Measurements from ENCODE around the gene HOXD13.

HOXD13 gene

GRCh38 chr2:176114120-176114929, 21.8 kb downstream of the HOXD13 start:
- Histone ChIP-seq H3K4me3 (ENCODE audit: insufficient read depth, low read depth, low read length, poor library complexity, severe bottlenecking) (no peak overlapping the region), H3K9me3 (ENCODE audit: control insufficient read depth, low read length) (no peaks in the 10 kb centered on the region), H3K27me3 (replicated peaks; ENCODE audit: control insufficient read depth, insufficient read depth, low read length, poor library complexity, severe bottlenecking) (peaks cover 95% of the 10 kb centered on the region)

GRCh38 chr2:176114930-176115625, 22.6 kb downstream of the HOXD13 start:
- H3K9me3 ChIP-seq (ENCODE audit: control insufficient read depth, low read length) = no peaks in the 10 kb centered on the region
- no peak overlapping the region for H3K4me3 ChIP-seq (ENCODE audit: insufficient read depth, low read depth, low read length, poor library complexity, severe bottlenecking)
- H3K36me3 ChIP-seq (ENCODE audit: control insufficient read depth, insufficient read depth, low read length) = no peaks in the 10 kb centered on the region
- H3K27ac ChIP-seq (ENCODE audit: insufficient read depth, low read length, poor library complexity, severe bottlenecking) = no peak overlapping the region
- no peaks in the 10 kb centered on the region for H3K4me1 ChIP-seq (ENCODE audit: control insufficient read depth, insufficient read depth, low read length, poor library complexity, severe bottlenecking)
- no peak for DNase-seq
- peaks cover 94% of the 10 kb centered on the region for H3K27me3 ChIP-seq (replicated peaks; ENCODE audit: control insufficient read depth, insufficient read depth, low read length, poor library complexity, severe bottlenecking)

More at GRCh38 chr2:176114120-176114929, 21.8 kb downstream of the HOXD13 start:
- no peak overlapping the region for H3K27ac ChIP-seq (ENCODE audit: insufficient read depth, low read length, poor library complexity, severe bottlenecking)
- H3K4me1 ChIP-seq (ENCODE audit: control insufficient read depth, insufficient read depth, low read length, poor library complexity, severe bottlenecking) = no peaks in the 10 kb centered on the region
- no peak for DNase-seq
- H3K36me3 ChIP-seq (ENCODE audit: control insufficient read depth, insufficient read depth, low read length) = no peaks in the 10 kb centered on the region

- H3K27ac ChIP-seq (ENCODE audit: insufficient read depth, low read length, poor library complexity, severe bottlenecking) = no peak within 1 kb of the TSS
- H3K4me1 ChIP-seq (ENCODE audit: control insufficient read depth, insufficient read depth, low read length, poor library complexity, severe bottlenecking) = no peaks in the 10 kb centered on the region
- H3K36me3 ChIP-seq (ENCODE audit: control insufficient read depth, insufficient read depth, low read length) = no peaks in the 10 kb centered on the region
- no peak for DNase-seq
- peaks cover 94% of the 10 kb centered on the region for H3K27me3 ChIP-seq (replicated peaks; ENCODE audit: control insufficient read depth, insufficient read depth, low read length, poor library complexity, severe bottlenecking)
- H3K4me3 ChIP-seq (ENCODE audit: insufficient read depth, low read depth, low read length, poor library complexity, severe bottlenecking) = no peak within 1 kb of the TSS
- H3K9me3 ChIP-seq (ENCODE audit: control insufficient read depth, low read length) = no peaks in the 10 kb centered on the region
Observed at GRCh38 chr2:176115883-176116813, 23.6 kb downstream of the HOXD13 start, which contains the start of gene HOXD10. Gene HOXD10, plus strand, starts transcription at chr2:176116778. Its CDS starts 56 bp downstream, at chr2:176116834.

GRCh38 chr2:176117162-176117822, 24.8 kb downstream of the HOXD13 start:
- H3K4me1 ChIP-seq (ENCODE audit: control insufficient read depth, insufficient read depth, low read length, poor library complexity, severe bottlenecking) = peaks cover 5% of the 10 kb centered on the region
- peaks cover 94% of the 10 kb centered on the region for H3K27me3 ChIP-seq (replicated peaks; ENCODE audit: control insufficient read depth, insufficient read depth, low read length, poor library complexity, severe bottlenecking)
- H3K27ac ChIP-seq (ENCODE audit: insufficient read depth, low read length, poor library complexity, severe bottlenecking) = no peak overlapping the region
- DNase-seq = no peak
- no peaks in the 10 kb centered on the region for H3K9me3 ChIP-seq (ENCODE audit: control insufficient read depth, low read length)
- no peaks in the 10 kb centered on the region for H3K36me3 ChIP-seq (ENCODE audit: control insufficient read depth, insufficient read depth, low read length)
- H3K4me3 ChIP-seq (ENCODE audit: insufficient read depth, low read depth, low read length, poor library complexity, severe bottlenecking) = no peak overlapping the region

- DNase-seq = no peak
- no peak overlapping the region for H3K4me3 ChIP-seq (ENCODE audit: insufficient read depth, low read depth, low read length, poor library complexity, severe bottlenecking)
- peaks cover 11% of the 10 kb centered on the region for H3K4me1 ChIP-seq (ENCODE audit: control insufficient read depth, insufficient read depth, low read length, poor library complexity, severe bottlenecking)
- no peaks in the 10 kb centered on the region for H3K9me3 ChIP-seq (ENCODE audit: control insufficient read depth, low read length)
- no peaks in the 10 kb centered on the region for H3K36me3 ChIP-seq (ENCODE audit: control insufficient read depth, insufficient read depth, low read length)
- H3K27me3 ChIP-seq (replicated peaks; ENCODE audit: control insufficient read depth, insufficient read depth, low read length, poor library complexity, severe bottlenecking) = peaks cover 93% of the 10 kb centered on the region
- H3K27ac ChIP-seq (ENCODE audit: insufficient read depth, low read length, poor library complexity, severe bottlenecking) = no peak overlapping the region
Observed at GRCh38 chr2:176117823-176118371, 25.4 kb downstream of the HOXD13 start.

- Histone ChIP-seq H3K9me3 (ENCODE audit: control insufficient read depth, low read length) (no peaks in the 10 kb centered on the region), H3K4me3 (ENCODE audit: insufficient read depth, low read depth, low read length, poor library complexity, severe bottlenecking) (no peak overlapping the region), H3K4me1 (ENCODE audit: control insufficient read depth, insufficient read depth, low read length, poor library complexity, severe bottlenecking) (peaks cover 17% of the 10 kb centered on the region), H3K27me3 (replicated peaks; ENCODE audit: control insufficient read depth, insufficient read depth, low read length, poor library complexity, severe bottlenecking) (peaks cover 93% of the 10 kb centered on the region), H3K27ac (ENCODE audit: insufficient read depth, low read length, poor library complexity, severe bottlenecking) (no peak overlapping the region), H3K36me3 (ENCODE audit: control insufficient read depth, insufficient read depth, low read length) (no peaks in the 10 kb centered on the region)
- no peak for DNase-seq
Observed at GRCh38 chr2:176118601-176119339, 26.2 kb downstream of the HOXD13 start.

GRCh38 chr2:176120364-176121189, 28.1 kb downstream of the HOXD13 start:
- Histone ChIP-seq H3K27ac (ENCODE audit: insufficient read depth, low read length, poor library complexity, severe bottlenecking) (no peak overlapping the region), H3K36me3 (ENCODE audit: control insufficient read depth, insufficient read depth, low read length) (no peaks in the 10 kb centered on the region), H3K4me1 (ENCODE audit: control insufficient read depth, insufficient read depth, low read length, poor library complexity, severe bottlenecking) (peaks cover 17% of the 10 kb centered on the region), H3K27me3 (replicated peaks; ENCODE audit: control insufficient read depth, insufficient read depth, low read length, poor library complexity, severe bottlenecking) (peaks cover 94% of the 10 kb centered on the region), H3K9me3 (ENCODE audit: control insufficient read depth, low read length) (no peaks in the 10 kb centered on the region), H3K4me3 (ENCODE audit: insufficient read depth, low read depth, low read length, poor library complexity, severe bottlenecking) (no peak overlapping the region)
- no peak for DNase-seq

GRCh38 chr2:176121190-176122051, 28.9 kb downstream of the HOXD13 start:
- H3K9me3 ChIP-seq (ENCODE audit: control insufficient read depth, low read length) = no peaks in the 10 kb centered on the region
- peaks cover 17% of the 10 kb centered on the region for H3K4me1 ChIP-seq (ENCODE audit: control insufficient read depth, insufficient read depth, low read length, poor library complexity, severe bottlenecking)
- no peak overlapping the region for H3K27ac ChIP-seq (ENCODE audit: insufficient read depth, low read length, poor library complexity, severe bottlenecking)
- no peaks in the 10 kb centered on the region for H3K36me3 ChIP-seq (ENCODE audit: control insufficient read depth, insufficient read depth, low read length)
- DNase-seq = no peak
- H3K27me3 ChIP-seq (replicated peaks; ENCODE audit: control insufficient read depth, insufficient read depth, low read length, poor library complexity, severe bottlenecking) = peaks cover 93% of the 10 kb centered on the region
- H3K4me3 ChIP-seq (ENCODE audit: insufficient read depth, low read depth, low read length, poor library complexity, severe bottlenecking) = no peak overlapping the region

Data from effector memory CD4-positive, alpha-beta T cell (primary cell).